Upper lobe of left lung (tissue), 6 donors: ENCODE data around the gene ZSCAN21. TPM values are rescaled to one million over a fixed set of nuclear protein-coding genes. Genes with fewer than 3 reads are reported as not detected.
A peak's percentile ranks its signal among the peaks of the same experiment; 100 is the strongest.

Source experiments
- ATAC-seq, 2 donors: fragments of 200-7000 bp; cut with Tn5 transposase; one replicate each; pipeline ENCODE4 v1.9.1; 2022; ENCODE audit warnings: mild to moderate bottlenecking in 2 of 2, moderate library complexity in 2 of 2; ENCODE audit not compliant: low FRiP score in 2 of 2
- DNase-seq, 2 donors: peaks; one replicate each; pipeline ENCODE4 v3.0.0-alpha.2; 2019 to 2020
- H3K27ac ChIP-seq, 4 donors: fragments of 200-600 bp; sonication (generic); one replicate each; pipeline ENCODE4 v1.5.1; 2016 to 2019
- H3K27me3 ChIP-seq, 4 donors: fragments of 200-600 bp; sonication (generic); one replicate each; pipeline ENCODE4 v1.5.1; 2017 to 2019
- H3K36me3 ChIP-seq, 4 donors: fragments of 200-600 bp; sonication (generic); one replicate each; pipeline ENCODE4 v1.5.1; 2016 to 2019
- H3K4me1 ChIP-seq, 4 donors: fragments of 200-600 bp; sonication (generic); one replicate each; pipeline ENCODE4 v1.5.1; 2018 to 2019
- H3K4me3 ChIP-seq, 4 donors: fragments of 200-600 bp; sonication (generic); one replicate each; pipeline ENCODE4 v1.5.1; 2017 to 2019; ENCODE audit warnings: mild to moderate bottlenecking in 2 of 4, moderate library complexity in 1 of 4
- H3K9me3 ChIP-seq, 4 donors: fragments of 200-600 bp; sonication (generic); one replicate each; pipeline ENCODE4 v1.5.1; 2018 to 2019
- CTCF ChIP-seq, 6 experiments: fragments of 450-650 bp in 4 of 6; fragments of 200-600 bp in 2 of 6; sonication (generic) in 2 of 6; IDR thresholded peaks; one replicate each; pipeline ENCODE4 v1.5.1; 2016 to 2019; ENCODE audit warnings: antibody characterized with exemption in 6 of 6
- EP300 ChIP-seq, 4 donors: sonication (generic); formaldehyde crosslinking; IDR thresholded peaks; one replicate each; pipeline ENCODE4 v1.5.1; 2017; ENCODE audit warnings: antibody characterized with exemption in 4 of 4, control low read depth in 2 of 4
- POLR2A ChIP-seq, 4 donors: fragments of 450-650 bp; IDR thresholded peaks; one replicate each; pipeline ENCODE4 v1.5.1; 2016 to 2017; ENCODE audit warnings: antibody characterized with exemption in 4 of 4, mild to moderate bottlenecking in 2 of 4
- POLR2AphosphoS5 ChIP-seq, 2 donors: sonication (generic); formaldehyde crosslinking; IDR thresholded peaks; one replicate each; pipeline ENCODE4 v1.5.1; 2017; ENCODE audit warnings: antibody characterized with exemption in 2 of 2
- WGBS, 2 donors: methylation state at CpG; one replicate each; pipeline ENCODE4 v1.1.5; 2017 to 2018; 5-methylcytosine and 5-hydroxymethylcytosine counted together
- total RNA-seq, 6 donors: library from RNA; depleted of rRNA in 4 of 6; stranded (reverse); fragments of >200 nt in 4 of 6; gene quantifications; one replicate each; pipeline versions ENCODE4 v1.1.0 to v1.2.1, GENCODE V29; 2016 to 2021
- donor health status: DM: no; HTN: no; CAD: no; lungs with moderate emphysema.
- donor health status: DM: no; HTN: yes; CAD: no; lungs with severe emphysema.

ZSCAN21 gene
- total RNA-seq, 6 donors from 2014 or later: 8.6 to 17.8 (median 10.8) TPM

- Histone ChIP-seq H3K9me3 (no peaks in the 10 kb centered on the region), H3K4me3 (no peak overlapping the region), H3K36me3 (peaks cover 0 to under 1% (median under 1%) of the 10 kb centered on the region in 4 donors), H3K27me3 (no peaks in the 10 kb centered on the region), H3K27ac (no peak overlapping the region), H3K4me1 (peaks cover 21 to 39% (median 30%) of the 10 kb centered on the region in 4 donors)
- DNase-seq (no peak), ATAC-seq (no peak)
- TF ChIP-seq EP300 (IDR thresholded peaks at IDR 0.05) (no peak), CTCF (IDR thresholded peaks at IDR 0.05) (no peak), POLR2AphosphoS5 (IDR thresholded peaks at IDR 0.05) (no peak), POLR2A (IDR thresholded peaks at IDR 0.05) (no peak)
- WGBS, 2 donors: 31 to 52% methylated on average over 3 of the region's 3 CpGs
Measured at GRCh38 chr7:100085515-100085914, 35.9 kb downstream of the ZSCAN21 start.

GRCh38 chr7:100087055-100087750 lies 37.6 kb downstream of the ZSCAN21 start:
- 84 to 86% methylated on average over 10 of the region's 10 CpGs for WGBS, 2 donors
- ATAC-seq: no peak

GRCh38 chr7:100088095-100088620 lies 38.6 kb downstream of the ZSCAN21 start:
- ATAC-seq: no peak
- Histone ChIP-seq H3K36me3 (peaks cover 23 to 27% (median 26%) of the 10 kb centered on the region in 4 donors), H3K9me3 (no peaks in the 10 kb centered on the region), H3K27me3 (no peaks in the 10 kb centered on the region), H3K4me1 (peaks cover 12 to 21% (median 15%) of the 10 kb centered on the region in 4 donors), H3K4me3 (peak overlapping the region; percentile 68 to 92 (median 88)), H3K27ac (peak overlapping the region; percentile 79 to 90 (median 84))
- TF ChIP-seq CTCF (IDR thresholded peaks at IDR 0.05) (no peak), POLR2AphosphoS5 (IDR thresholded peaks at IDR 0.05) (no peak), POLR2A (IDR thresholded peaks at IDR 0.05) (no peak), EP300 (IDR thresholded peaks at IDR 0.05) (no peak)
- DNase-seq: no peak
- 78 to 87% methylated on average over 9 to 11 of the region's 11 CpGs for WGBS, 2 donors

More at GRCh38 chr7:100087055-100087750, 37.6 kb downstream of the ZSCAN21 start:
- H3K27ac ChIP-seq: no peak overlapping the region
- H3K4me1 ChIP-seq: peaks cover 17 to 28% (median 21%) of the 10 kb centered on the region in 4 donors
- H3K9me3 ChIP-seq: no peaks in the 10 kb centered on the region
- DNase-seq: no peak
- H3K27me3 ChIP-seq: no peaks in the 10 kb centered on the region
- H3K4me3 ChIP-seq: no peak overlapping the region
- TF ChIP-seq CTCF (IDR thresholded peaks at IDR 0.05) (no peak), EP300 (IDR thresholded peaks at IDR 0.05) (no peak), POLR2AphosphoS5 (IDR thresholded peaks at IDR 0.05) (no peak), POLR2A (IDR thresholded peaks at IDR 0.05) (no peak)
- peaks cover 14 to 18% (median 17%) of the 10 kb centered on the region in 4 donors for H3K36me3 ChIP-seq

- WGBS, 2 donors: 0 to 1% methylated on average over 24 to 45 of the region's 68 CpGs
- Histone ChIP-seq H3K36me3 (peaks cover 26 to 34% (median 33%) of the 10 kb centered on the region in 4 donors), H3K4me1 (peaks cover 12 to 21% (median 17%) of the 10 kb centered on the region in 4 donors), H3K27ac (peak within 1 kb of the TSS; percentile 79 to 90 (median 84)), H3K9me3 (no peaks in the 10 kb centered on the region), H3K4me3 (peak within 1 kb of the TSS; percentile 68 to 92 (median 88)), H3K27me3 (no peaks in the 10 kb centered on the region)
- TF ChIP-seq POLR2AphosphoS5 (IDR thresholded peaks at IDR 0.05): peak; percentile 93 to 96
- peak in 1 of 4 donors; percentile 39 for TF ChIP-seq EP300 (IDR thresholded peaks at IDR 0.05)
- peak in 3 of 4 donors; percentile 42 to 93 (median 79) for TF ChIP-seq POLR2A (IDR thresholded peaks at IDR 0.05)
- TF ChIP-seq CTCF (IDR thresholded peaks at IDR 0.05): peak in 1 of 6 experiments; percentile 28
- DNase-seq (peak; percentile 78 to 98), ATAC-seq (peak; percentile 81 to 95)
Measured at GRCh38 chr7:100088621-100089457, 39.3 kb downstream of the ZSCAN21 start, which contains the start of gene COPS6. COPS6 (plus strand) TSS chr7:100088969; CDS start chr7:100088991, 22 bp downstream.
